HG03460 (cell line): ENCODE data around the gene LGALSL.

ENCODE experiments used
- ATAC-seq: cut with Tn5 transposase; IDR thresholded peaks from one replicate; pipeline ENCODE4 v1.9.1; 2021; ENCODE audit not compliant: unreplicated experiment

Gene LGALSL

GRCh38 chr2:64492272-64492671 lies 38.3 kb downstream of the LGALSL start:
- no peak for ATAC-seq

- ATAC-seq, result no peak
Observed at GRCh38 chr2:64492821-64493220, 38.9 kb downstream of the LGALSL start.

- ATAC-seq, result no peak
Observed at GRCh38 chr2:64493788-64494187, 39.8 kb downstream of the LGALSL start.

- ATAC-seq, result no peak
Observed at GRCh38 chr2:64498438-64498837, 44.5 kb downstream of the LGALSL start.

GRCh38 chr2:64500549-64500948 lies 46.6 kb downstream of the LGALSL start:
- no peak for ATAC-seq

GRCh38 chr2:64501946-64502345 lies 48.0 kb downstream of the LGALSL start:
- no peak for ATAC-seq

GRCh38 chr2:64502860-64503259 lies 48.9 kb downstream of the LGALSL start:
- no peak for ATAC-seq

- no peak for ATAC-seq
Observed at GRCh38 chr2:64504774-64505720, 51.1 kb downstream of the LGALSL start.

- ATAC-seq, result no peak
Observed at GRCh38 chr2:64506686-64507085, 52.7 kb downstream of the LGALSL start.
